Gastrocnemius medialis (tissue), 4 donors: Measurements from ENCODE around the gene MIGA2.

Experiments used
- POLR2A ChIP-seq, 2 donors: fragments of 450-650 bp; IDR thresholded peaks; one replicate each; pipeline ENCODE4 v1.6.1; 2017; ENCODE audit warnings: antibody characterized with exemption in 2 of 2, mild to moderate bottlenecking in 2 of 2, moderate library complexity in 2 of 2
- TF ChIP-seq, protein P1 (sequence below), 5 experiments: fragments of 450-650 bp in 3 of 5; fragments of 200-600 bp in 2 of 5; sonication (generic) in 2 of 5; IDR thresholded peaks in 4 of 5; conservative IDR thresholded peaks in 1 of 5; 1 replicate in 4 of 5; 2 replicates in 1 of 5; pipeline ENCODE4 v1.5.1; 2016 to 2019; ENCODE audit warnings: antibody characterized with exemption in 5 of 5, mild to moderate bottlenecking in 3 of 5, moderate library complexity in 3 of 5

DNA sequence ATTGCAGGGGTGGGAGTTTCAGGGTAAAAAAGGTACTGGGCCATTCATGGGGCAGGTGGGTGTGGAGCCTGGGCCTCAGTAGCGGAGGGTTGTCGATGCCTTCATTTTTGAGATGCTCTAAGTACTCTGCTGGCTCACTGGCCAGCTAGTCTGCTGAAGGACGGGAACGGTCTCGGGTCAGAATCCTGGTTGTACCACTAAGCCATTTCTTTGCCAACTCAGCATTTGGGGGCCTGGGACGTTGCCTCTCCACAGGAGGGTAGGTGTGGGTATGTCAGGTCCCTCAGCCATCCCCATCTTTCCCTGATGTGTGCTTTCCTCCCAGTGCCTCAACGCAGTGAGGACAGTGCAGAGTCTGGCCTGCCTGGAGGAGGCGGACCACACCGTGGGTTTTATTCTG is 33.4 kb upstream of the MIGA2 start:
- TF ChIP-seq, protein P1, sequence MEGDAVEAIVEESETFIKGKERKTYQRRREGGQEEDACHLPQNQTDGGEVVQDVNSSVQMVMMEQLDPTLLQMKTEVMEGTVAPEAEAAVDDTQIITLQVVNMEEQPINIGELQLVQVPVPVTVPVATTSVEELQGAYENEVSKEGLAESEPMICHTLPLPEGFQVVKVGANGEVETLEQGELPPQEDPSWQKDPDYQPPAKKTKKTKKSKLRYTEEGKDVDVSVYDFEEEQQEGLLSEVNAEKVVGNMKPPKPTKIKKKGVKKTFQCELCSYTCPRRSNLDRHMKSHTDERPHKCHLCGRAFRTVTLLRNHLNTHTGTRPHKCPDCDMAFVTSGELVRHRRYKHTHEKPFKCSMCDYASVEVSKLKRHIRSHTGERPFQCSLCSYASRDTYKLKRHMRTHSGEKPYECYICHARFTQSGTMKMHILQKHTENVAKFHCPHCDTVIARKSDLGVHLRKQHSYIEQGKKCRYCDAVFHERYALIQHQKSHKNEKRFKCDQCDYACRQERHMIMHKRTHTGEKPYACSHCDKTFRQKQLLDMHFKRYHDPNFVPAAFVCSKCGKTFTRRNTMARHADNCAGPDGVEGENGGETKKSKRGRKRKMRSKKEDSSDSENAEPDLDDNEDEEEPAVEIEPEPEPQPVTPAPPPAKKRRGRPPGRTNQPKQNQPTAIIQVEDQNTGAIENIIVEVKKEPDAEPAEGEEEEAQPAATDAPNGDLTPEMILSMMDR (IDR thresholded peaks at IDR 0.05 in 4 of 5, conservative IDR thresholded peaks at IDR 0.05 in 1 of 5), result no peak
- no peak for TF ChIP-seq POLR2A (IDR thresholded peaks at IDR 0.05)
